Keratinocyte (primary cell): ENCODE measurements around the gene NLGN1. TPM values are rescaled to one million over a fixed set of nuclear protein-coding genes. Genes with fewer than 3 reads are reported as not detected.

Experiments used
- DNase-seq: peaks from one replicate; pipeline ENCODE4 v3.0.0-alpha.2; 2011; ENCODE audit warnings: low read depth, missing footprints, low spot score
- FAIRE-seq: peaks from 2 replicates; lab custom pipeline; 2011; peaks lifted over from hg19 to GRCh38; lab: Jason Lieb, UNC
- H2AFZ ChIP-seq: 2 replicates; pipeline ENCODE4 v1.6.0; 2012; ENCODE audit warnings: low read length, control low read depth, inconsistent platforms; ENCODE audit not compliant: control insufficient read depth
- H3K27ac ChIP-seq: 2 replicates; pipeline ENCODE4 v1.5.1; 2011; ENCODE audit warnings: low read length; ENCODE audit not compliant: control insufficient read depth, insufficient read depth
- H3K27me3 ChIP-seq: 3 replicates; pipeline ENCODE4 v1.6.0; 2011; ENCODE audit warnings: low read length; ENCODE audit not compliant: control insufficient read depth, insufficient read depth; ENCODE audit errors: extremely low read depth
- H3K36me3 ChIP-seq, 2 experiments: 2 replicates in 1 of 2; 3 replicates in 1 of 2; pipeline ENCODE4 v1.5.1; 2011; ENCODE audit warnings: low read length in 2 of 2, mild to moderate bottlenecking in 1 of 2; ENCODE audit not compliant: control insufficient read depth in 2 of 2, insufficient read depth in 2 of 2; ENCODE audit errors: extremely low read depth in 1 of 2
- H3K4me1 ChIP-seq: 3 replicates; pipeline ENCODE4 v1.5.1; 2011; ENCODE audit warnings: low read length; ENCODE audit not compliant: control insufficient read depth, insufficient read depth; ENCODE audit errors: extremely low read depth
- H3K4me2 ChIP-seq: 3 replicates; pipeline ENCODE4 v1.6.0; 2011; ENCODE audit warnings: low read depth, low read length; ENCODE audit not compliant: control insufficient read depth, insufficient read depth; ENCODE audit errors: extremely low read depth
- H3K4me3 ChIP-seq, 3 experiments: fragments of 200-600 bp in 1 of 3; sonication (generic) in 1 of 3; 2 replicates in 2 of 3; 3 replicates in 1 of 3; pipeline ENCODE4 v1.5.1; 2011 to 2016; ENCODE audit warnings: low read length in 3 of 3, mild to moderate bottlenecking in 3 of 3, control low read depth in 2 of 3, inconsistent platforms in 1 of 3, low read depth in 1 of 3, mixed read lengths in 1 of 3, mixed run types in 1 of 3, moderate library complexity in 1 of 3; ENCODE audit not compliant: control insufficient read depth in 2 of 3, insufficient read depth in 2 of 3; ENCODE audit errors: extremely low read depth in 1 of 3
- H3K79me2 ChIP-seq: 2 replicates; pipeline ENCODE4 v1.6.0; 2012; ENCODE audit warnings: low read length; ENCODE audit not compliant: control insufficient read depth, insufficient read depth
- H3K9ac ChIP-seq: 3 replicates; pipeline ENCODE4 v1.6.0; 2011; ENCODE audit warnings: low read length; ENCODE audit not compliant: control insufficient read depth, insufficient read depth; ENCODE audit errors: extremely low read depth
- H3K9me1 ChIP-seq: 3 replicates; pipeline ENCODE4 v1.6.0; 2011; ENCODE audit warnings: low read length; ENCODE audit not compliant: control insufficient read depth, insufficient read depth; ENCODE audit errors: extremely low read depth
- H3K9me3 ChIP-seq: 2 replicates; pipeline ENCODE4 v1.5.1; 2012; ENCODE audit warnings: low read depth, low read length; ENCODE audit not compliant: control insufficient read depth
- H4K20me1 ChIP-seq: 3 replicates; pipeline ENCODE4 v1.6.0; 2011; ENCODE audit warnings: low read length; ENCODE audit not compliant: control insufficient read depth, insufficient read depth; ENCODE audit errors: extremely low read depth
- CTCF ChIP-seq, 3 experiments: IDR thresholded peaks in 1 of 3; conservative IDR thresholded peaks in 1 of 3; optimal IDR thresholded peaks in 1 of 3; 2 replicates in 2 of 3; 3 replicates in 1 of 3; pipeline versions ENCODE3 to v1.5.1; 2011; ENCODE audit warnings: low read length in 3 of 3, mild to moderate bottlenecking in 3 of 3, moderate library complexity in 2 of 3, control low read depth in 1 of 3, inconsistent platforms in 1 of 3; ENCODE audit not compliant: insufficient read depth in 2 of 3; ENCODE audit errors: extremely low read depth in 1 of 3
- EZH2 ChIP-seq: IDR thresholded peaks from one replicate; pipeline ENCODE4 v1.6.1; 2012; ENCODE audit warnings: inconsistent platforms, mild to moderate bottlenecking, low read length, moderate library complexity
- dilution Hi-C: fragments of 300-500 bp; cut with MboI; formaldehyde crosslinking; loops from one replicate; pipeline ENCODE4 v1.7.0; 2020; ENCODE audit warnings: low sequenced_read_pairs; ENCODE audit not compliant: extremely low pct_ligation_motif_present
- polyA plus RNA-seq, 5 experiments: library from polyadenylated mRNA; depleted of rRNA in 3 of 5; stranded (reverse) in 3 of 5; stranded (forward) in 1 of 5; unstranded in 1 of 5; fragments of >200 nt; gene quantifications; 1 replicate in 1 of 5; 2 replicates in 3 of 5; 3 replicates in 1 of 5; pipeline versions ENCODE4 v1.2.1 to v1.2.3, GENCODE V29; 2011 to 2012; ENCODE audit warnings: missing spikeins in 2 of 5, low read depth in 1 of 5, low replicate concordance in 1 of 5

NLGN1 gene
- polyA plus RNA-seq, 1 donor (not counting 4 experiments of a cell fraction or from before 2014, with no cell fraction given), result not detected

DNA sequence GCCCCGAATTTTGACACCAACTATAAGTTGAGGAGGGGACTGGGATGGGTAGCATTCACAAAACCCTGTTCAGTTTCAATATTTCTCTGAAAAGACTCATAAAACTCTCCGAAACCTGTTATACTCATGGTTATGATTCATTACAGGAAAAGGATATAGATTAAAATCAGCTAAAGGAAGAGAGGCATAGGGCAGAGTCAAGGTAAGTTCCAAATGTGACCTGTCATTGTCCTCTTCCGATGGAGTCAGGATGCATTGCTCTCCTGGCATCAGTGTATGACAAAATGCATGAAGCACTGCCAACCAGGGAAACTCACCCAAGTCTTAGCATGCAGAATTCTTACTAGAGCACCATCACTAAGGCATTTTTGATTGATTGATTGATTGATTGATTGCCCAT lies 936.6 kb downstream of the NLGN1 start:
- dilution Hi-C loops, result no loop called here
- H3K9me3 ChIP-seq, result no peaks in the 10 kb centered on the region
- H3K36me3 ChIP-seq, result no peaks in the 10 kb centered on the region
- H3K27me3 ChIP-seq, result no peaks in the 10 kb centered on the region
- H3K4me2 ChIP-seq, result no peak overlapping the region
- TF ChIP-seq EZH2, result no peak
- TF ChIP-seq CTCF (optimal IDR thresholded peaks at IDR 0.05 in 1 of 3, IDR thresholded peaks at IDR 0.05 in 1 of 3, conservative IDR thresholded peaks at IDR 0.05 in 1 of 3; ENCODE audit: extremely low read depth in 1 of 3, insufficient read depth in 2 of 3, low read length in 3 of 3), result no peak
- no peaks in the 10 kb centered on the region for H4K20me1 ChIP-seq
- H3K4me3 ChIP-seq, result no peak overlapping the region
- no peak overlapping the region for H2AFZ ChIP-seq
- H3K27ac ChIP-seq, result no peak overlapping the region
- DNase-seq (no peak), FAIRE-seq (no peak)
- H3K4me1 ChIP-seq, result no peaks in the 10 kb centered on the region
- H3K79me2 ChIP-seq, result no peaks in the 10 kb centered on the region
- H3K9me1 ChIP-seq, result no peaks in the 10 kb centered on the region
- no peak overlapping the region for H3K9ac ChIP-seq

DNA sequence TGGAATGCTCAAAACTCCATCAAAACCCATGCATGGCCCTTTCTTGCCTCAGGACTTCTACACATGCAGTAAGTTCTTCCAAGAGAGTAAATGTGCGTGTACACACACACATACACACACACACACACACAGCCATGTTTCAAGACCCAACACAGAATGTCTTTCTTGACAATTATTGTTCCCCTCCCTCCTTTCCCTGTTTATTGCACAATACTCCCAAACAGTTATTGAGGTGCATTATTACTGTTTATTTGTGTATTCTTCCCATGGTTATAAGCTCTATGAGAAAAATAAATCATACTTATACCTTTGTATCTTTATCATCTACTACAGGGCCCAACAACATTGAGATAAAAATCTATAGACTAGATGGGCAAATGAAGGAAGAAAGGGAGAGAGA lies 937.8 kb downstream of the NLGN1 start:
- TF ChIP-seq EZH2 (no peak), CTCF (optimal IDR thresholded peaks at IDR 0.05 in 1 of 3, IDR thresholded peaks at IDR 0.05 in 1 of 3, conservative IDR thresholded peaks at IDR 0.05 in 1 of 3; ENCODE audit: extremely low read depth in 1 of 3, insufficient read depth in 2 of 3, low read length in 3 of 3) (no peak)
- Histone ChIP-seq H3K9me3 (no peaks in the 10 kb centered on the region), H3K9me1 (no peaks in the 10 kb centered on the region), H3K79me2 (no peaks in the 10 kb centered on the region), H2AFZ (no peak overlapping the region), H3K27ac (no peak overlapping the region), H3K4me1 (no peaks in the 10 kb centered on the region), H3K4me2 (no peak overlapping the region), H4K20me1 (no peaks in the 10 kb centered on the region), H3K36me3 (no peaks in the 10 kb centered on the region), H3K27me3 (no peaks in the 10 kb centered on the region), H3K9ac (no peak overlapping the region), H3K4me3 (no peak overlapping the region)
- FAIRE-seq (no peak), DNase-seq (no peak)
- dilution Hi-C loops, result no loop called here
